Measurements from ENCODE around the gene XYLB. TPM values are rescaled to one million over a fixed set of nuclear protein-coding genes. Genes with fewer than 3 reads are reported as not detected.

XYLB gene
- total RNA-seq, 1 donor from 2014 or later = 10.2 TPM

GRCh38 chr3:38361496-38361895, 14.9 kb downstream of the XYLB start:
- Mint-ChIP-seq H3K36me3 (peaks cover 13% of the 10 kb centered on the region), H3K4me3 (no peak overlapping the region), H3K27ac (no peak overlapping the region), H3K27me3 (no peaks in the 10 kb centered on the region), H3K4me1 (ENCODE audit: unreplicated experiment) (no peaks in the 10 kb centered on the region), H3K9me3 (no peaks in the 10 kb centered on the region)
- no peak for TF ChIP-seq CTCF (conservative IDR thresholded peaks at IDR 0.05)
- no peak for DNase-seq (ENCODE audit: extremely low spot score, unreplicated experiment)

DNA sequence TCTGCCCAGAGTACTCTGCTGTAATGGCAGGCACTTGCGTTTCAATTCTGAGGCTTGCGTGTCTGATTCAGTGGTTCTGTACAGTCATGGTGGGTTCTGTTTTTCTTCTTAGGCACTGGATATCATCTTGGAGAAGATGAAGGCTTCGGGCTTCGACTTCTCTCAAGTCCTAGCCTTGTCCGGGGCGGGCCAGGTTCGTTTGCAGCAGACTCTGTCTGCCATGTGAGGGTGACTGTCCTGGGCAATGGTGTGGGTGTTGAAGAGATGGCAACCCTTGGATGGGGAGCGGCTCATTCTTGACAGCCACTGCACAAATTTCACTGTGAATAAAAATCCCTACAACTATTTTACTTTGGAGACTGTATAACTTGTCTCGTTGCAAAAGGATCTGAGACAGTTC, 16.2 kb downstream of the XYLB start:
- no peak overlapping the region for H3K27ac Mint-ChIP-seq
- no peaks in the 10 kb centered on the region for H3K4me1 Mint-ChIP-seq (ENCODE audit: unreplicated experiment)
- peaks cover 14% of the 10 kb centered on the region for H3K36me3 Mint-ChIP-seq
- H3K27me3 Mint-ChIP-seq = no peaks in the 10 kb centered on the region
- no peak for TF ChIP-seq CTCF (conservative IDR thresholded peaks at IDR 0.05)
- H3K4me3 Mint-ChIP-seq = no peak overlapping the region
- DNase-seq (ENCODE audit: extremely low spot score, unreplicated experiment) = no peak
- no peaks in the 10 kb centered on the region for H3K9me3 Mint-ChIP-seq

- Mint-ChIP-seq H3K36me3 (peaks cover 21% of the 10 kb centered on the region), H3K4me1 (ENCODE audit: unreplicated experiment) (no peaks in the 10 kb centered on the region), H3K9me3 (no peaks in the 10 kb centered on the region), H3K27me3 (no peaks in the 10 kb centered on the region), H3K27ac (no peak overlapping the region), H3K4me3 (no peak overlapping the region)
- no peak for TF ChIP-seq CTCF (conservative IDR thresholded peaks at IDR 0.05)
- DNase-seq (ENCODE audit: extremely low spot score, unreplicated experiment) = no peak
Measured at GRCh38 chr3:38364721-38365400, 18.3 kb downstream of the XYLB start.

- H3K9me3 Mint-ChIP-seq = no peaks in the 10 kb centered on the region
- no peak for TF ChIP-seq CTCF (conservative IDR thresholded peaks at IDR 0.05)
- no peak for DNase-seq (ENCODE audit: extremely low spot score, unreplicated experiment)
- H3K27ac Mint-ChIP-seq = no peak overlapping the region
- no peaks in the 10 kb centered on the region for H3K4me1 Mint-ChIP-seq (ENCODE audit: unreplicated experiment)
- peaks cover 26% of the 10 kb centered on the region for H3K36me3 Mint-ChIP-seq
- H3K27me3 Mint-ChIP-seq = no peaks in the 10 kb centered on the region
- no peak overlapping the region for H3K4me3 Mint-ChIP-seq
Measured at GRCh38 chr3:38365469-38366062, 19.0 kb downstream of the XYLB start.

DNA sequence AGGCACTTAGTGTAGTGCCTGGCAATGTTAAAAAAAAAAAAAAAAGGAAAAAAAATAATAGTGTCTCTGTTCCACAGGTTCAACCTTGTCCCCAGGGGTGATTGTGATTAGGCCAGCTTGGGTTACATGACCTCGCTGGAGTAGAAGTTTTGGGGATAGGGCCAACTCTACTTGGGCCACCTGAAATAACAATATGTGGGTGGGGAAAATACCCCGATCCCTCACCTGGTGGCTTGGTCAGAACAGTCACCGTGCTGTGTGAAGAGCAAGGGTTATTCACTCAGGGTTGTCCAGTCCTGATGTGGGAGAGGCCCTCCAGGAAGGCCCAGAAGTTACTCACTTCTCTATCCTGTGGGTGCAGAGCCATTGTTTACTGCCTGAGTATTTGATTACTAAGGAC, 19.5 kb downstream of the XYLB start:
- Mint-ChIP-seq H3K36me3 (peaks cover 27% of the 10 kb centered on the region), H3K9me3 (no peaks in the 10 kb centered on the region), H3K27me3 (no peaks in the 10 kb centered on the region), H3K4me1 (ENCODE audit: unreplicated experiment) (no peaks in the 10 kb centered on the region), H3K4me3 (no peak overlapping the region), H3K27ac (no peak overlapping the region)
- TF ChIP-seq CTCF (conservative IDR thresholded peaks at IDR 0.05) = no peak
- DNase-seq (ENCODE audit: extremely low spot score, unreplicated experiment) = no peak

Data from type B pancreatic cell (in vitro differentiated cells).